ENCODE data around the gene POTEJ. TPM values are rescaled to one million over a fixed set of nuclear protein-coding genes. Genes with fewer than 3 reads are reported as not detected.
"Not testable (repeated sequence)": the region's sequence is repeated elsewhere in the genome, so short reads cannot be mapped to it uniquely, and the experiment has no call there.

POTEJ gene
- total RNA-seq, 1 donor from 2014 or later, result not detected

DNA sequence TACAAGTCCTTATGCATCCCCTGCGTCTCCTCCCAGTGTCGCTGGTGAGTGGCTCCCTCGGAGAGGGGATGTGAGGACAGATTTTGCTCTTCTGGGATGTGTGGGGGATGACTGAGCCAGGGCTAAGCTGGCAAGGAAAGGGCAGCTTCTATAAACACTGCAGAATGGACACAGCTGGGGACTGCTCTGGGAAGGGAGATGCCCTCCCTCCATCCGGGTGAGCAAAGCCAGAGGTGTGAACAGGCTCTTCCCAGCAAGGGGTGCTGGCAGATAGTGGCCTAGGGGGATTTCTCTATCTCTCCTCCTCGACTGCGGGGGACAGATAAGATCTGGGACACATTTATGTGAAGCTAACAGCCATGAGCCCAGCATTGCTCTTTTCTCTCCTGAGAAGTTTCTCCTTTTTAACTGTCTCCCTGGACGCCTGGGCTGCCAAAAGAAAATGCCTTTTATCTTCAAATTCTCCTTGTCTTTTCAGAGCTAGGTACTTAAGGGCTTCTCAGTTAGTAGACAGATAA is 20.3 kb upstream of the POTEJ start:
- not testable (repeated sequence) for H3K27me3 Mint-ChIP-seq (ENCODE audit: low read depth); DNase-seq (ENCODE audit: low read depth, low spot score)

GRCh38 chr2:130592791-130593414 is 18.3 kb upstream of the POTEJ start:
- not testable (repeated sequence) for DNase-seq (ENCODE audit: low read depth, low spot score); H3K9me3 Mint-ChIP-seq; H3K4me3 Mint-ChIP-seq; H3K27me3 Mint-ChIP-seq (ENCODE audit: low read depth); H3K27ac Mint-ChIP-seq (ENCODE audit: unreplicated experiment); H3K36me3 Mint-ChIP-seq (ENCODE audit: low read depth); H3K4me1 Mint-ChIP-seq

More for the DNA sequence above, 20.3 kb upstream of the POTEJ start:
- not testable (repeated sequence) for H3K9me3 Mint-ChIP-seq; H3K36me3 Mint-ChIP-seq (ENCODE audit: low read depth); H3K4me3 Mint-ChIP-seq; H3K27ac Mint-ChIP-seq (ENCODE audit: unreplicated experiment); H3K4me1 Mint-ChIP-seq

GRCh38 chr2:130594011-130594410 is 17.2 kb upstream of the POTEJ start:
- not testable (repeated sequence) for H3K36me3 Mint-ChIP-seq (ENCODE audit: low read depth); H3K27me3 Mint-ChIP-seq (ENCODE audit: low read depth); DNase-seq (ENCODE audit: low read depth, low spot score); H3K27ac Mint-ChIP-seq (ENCODE audit: unreplicated experiment); H3K4me3 Mint-ChIP-seq; H3K4me1 Mint-ChIP-seq; H3K9me3 Mint-ChIP-seq

DNA sequence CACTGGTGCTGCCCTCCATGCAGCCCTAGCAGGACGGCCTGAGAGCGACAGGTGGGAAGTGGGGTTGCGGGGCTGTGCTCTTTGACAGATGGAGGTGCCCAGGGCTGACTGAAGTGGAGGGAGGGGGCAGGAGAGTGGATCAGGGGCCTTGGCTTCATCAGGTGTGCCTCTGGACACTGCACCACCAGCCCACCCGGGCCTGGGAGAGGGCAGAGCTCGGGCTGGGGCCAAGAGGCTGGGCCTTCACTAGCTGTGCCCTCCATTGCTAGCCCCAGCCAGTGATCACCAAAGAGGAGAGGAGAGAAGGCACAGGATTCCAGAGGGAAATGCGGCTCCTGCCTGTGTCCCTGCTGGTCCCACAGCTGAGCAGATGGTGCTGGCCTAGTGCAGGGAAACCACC is 14.5 kb upstream of the POTEJ start:
- H3K27me3 Mint-ChIP-seq (ENCODE audit: low read depth); H3K27ac Mint-ChIP-seq (ENCODE audit: unreplicated experiment); H3K4me1 Mint-ChIP-seq; H3K9me3 Mint-ChIP-seq; DNase-seq (ENCODE audit: low read depth, low spot score); H3K36me3 Mint-ChIP-seq (ENCODE audit: low read depth); H3K4me3 Mint-ChIP-seq: not testable (repeated sequence)

DNA sequence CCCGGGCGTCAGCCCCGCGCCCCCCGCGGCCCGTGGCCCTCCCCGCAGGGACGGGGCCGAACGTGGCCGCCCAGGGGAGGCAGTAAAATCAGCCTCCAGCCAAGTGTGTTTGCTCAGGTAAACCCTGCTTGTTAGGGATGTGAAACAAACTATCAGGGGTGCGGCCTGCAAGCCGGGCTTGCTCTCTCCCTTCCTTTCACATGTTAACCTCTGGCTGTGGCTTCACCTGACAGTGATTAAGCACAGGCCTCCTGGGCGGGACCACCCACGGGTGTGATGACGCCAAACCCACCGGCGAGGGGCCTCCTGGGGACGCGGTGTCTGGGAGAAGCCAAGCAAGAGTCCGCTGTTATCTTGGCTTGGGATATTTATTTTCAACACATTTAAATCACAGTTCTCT is 13.2 kb upstream of the POTEJ start:
- H3K4me1 Mint-ChIP-seq; H3K27ac Mint-ChIP-seq (ENCODE audit: unreplicated experiment); DNase-seq (ENCODE audit: low read depth, low spot score); H3K27me3 Mint-ChIP-seq (ENCODE audit: low read depth); H3K4me3 Mint-ChIP-seq; H3K36me3 Mint-ChIP-seq (ENCODE audit: low read depth); H3K9me3 Mint-ChIP-seq: not testable (repeated sequence)

DNA sequence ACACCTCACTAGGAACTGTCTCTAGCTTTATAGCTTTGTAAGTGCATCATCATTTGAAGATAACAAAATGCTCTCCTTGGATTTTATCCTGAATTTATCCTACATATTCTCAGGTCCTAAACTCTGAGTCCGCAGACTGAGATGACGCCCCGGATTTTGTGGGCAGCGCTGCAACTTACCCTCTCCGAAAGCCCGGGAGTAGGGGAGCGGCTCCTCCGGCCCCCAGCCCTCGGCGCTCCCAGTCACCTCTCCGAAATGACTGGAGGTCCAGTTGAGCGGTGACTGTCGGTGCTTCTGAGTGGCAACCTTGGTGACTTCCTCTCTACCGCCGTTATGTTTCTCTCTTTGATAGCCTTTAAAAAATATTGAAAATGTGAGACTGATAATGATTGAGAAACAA is 12.8 kb upstream of the POTEJ start:
- H3K9me3 Mint-ChIP-seq; DNase-seq (ENCODE audit: low read depth, low spot score); H3K27me3 Mint-ChIP-seq (ENCODE audit: low read depth); H3K4me1 Mint-ChIP-seq; H3K36me3 Mint-ChIP-seq (ENCODE audit: low read depth); H3K4me3 Mint-ChIP-seq; H3K27ac Mint-ChIP-seq (ENCODE audit: unreplicated experiment): not testable (repeated sequence)

GRCh38 chr2:130599393-130599792 is 11.8 kb upstream of the POTEJ start, which contains the start of gene CFC1:
CFC1 (minus strand) TSS chr2:130599575; CDS start chr2:130599287, 288 bp downstream.
- not testable (repeated sequence) for DNase-seq (ENCODE audit: low read depth, low spot score); H3K4me3 Mint-ChIP-seq; H3K27me3 Mint-ChIP-seq (ENCODE audit: low read depth); H3K36me3 Mint-ChIP-seq (ENCODE audit: low read depth); H3K4me1 Mint-ChIP-seq; H3K27ac Mint-ChIP-seq (ENCODE audit: unreplicated experiment); H3K9me3 Mint-ChIP-seq

DNA sequence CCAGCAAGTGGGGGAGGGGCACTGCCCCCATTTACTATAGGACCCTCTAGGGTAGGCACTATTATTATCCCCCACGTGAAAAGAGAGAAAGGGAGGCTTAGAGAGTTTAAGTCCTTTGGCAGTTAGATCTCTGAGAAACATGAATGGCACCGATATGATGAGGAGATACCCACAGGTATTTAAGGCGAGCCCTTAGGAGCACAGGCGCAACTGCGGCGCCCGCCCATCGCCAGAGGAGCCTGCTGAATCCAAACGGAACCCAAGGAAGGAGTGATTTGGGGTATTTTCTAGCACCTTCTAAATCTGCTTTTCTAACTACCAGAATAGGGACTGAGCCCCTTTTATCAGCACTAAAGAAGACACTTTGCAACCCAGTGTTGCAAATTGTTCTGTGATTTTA is 11.3 kb upstream of the POTEJ start:
- not testable (repeated sequence) for H3K9me3 Mint-ChIP-seq; H3K4me3 Mint-ChIP-seq; H3K27ac Mint-ChIP-seq (ENCODE audit: unreplicated experiment); H3K27me3 Mint-ChIP-seq (ENCODE audit: low read depth); DNase-seq (ENCODE audit: low read depth, low spot score); H3K4me1 Mint-ChIP-seq; H3K36me3 Mint-ChIP-seq (ENCODE audit: low read depth)

GRCh38 chr2:130601648-130602302 is 9.5 kb upstream of the POTEJ start:
- not testable (repeated sequence) for H3K4me3 Mint-ChIP-seq; H3K27ac Mint-ChIP-seq (ENCODE audit: unreplicated experiment); H3K4me1 Mint-ChIP-seq; H3K36me3 Mint-ChIP-seq (ENCODE audit: low read depth); H3K27me3 Mint-ChIP-seq (ENCODE audit: low read depth); H3K9me3 Mint-ChIP-seq; DNase-seq (ENCODE audit: low read depth, low spot score)

GRCh38 chr2:130608276-130609001 is 2.8 kb upstream of the POTEJ start:
- not testable (repeated sequence) for H3K36me3 Mint-ChIP-seq (ENCODE audit: low read depth); H3K27me3 Mint-ChIP-seq (ENCODE audit: low read depth); H3K4me1 Mint-ChIP-seq; H3K27ac Mint-ChIP-seq (ENCODE audit: unreplicated experiment); H3K9me3 Mint-ChIP-seq; DNase-seq (ENCODE audit: low read depth, low spot score); H3K4me3 Mint-ChIP-seq

DNA sequence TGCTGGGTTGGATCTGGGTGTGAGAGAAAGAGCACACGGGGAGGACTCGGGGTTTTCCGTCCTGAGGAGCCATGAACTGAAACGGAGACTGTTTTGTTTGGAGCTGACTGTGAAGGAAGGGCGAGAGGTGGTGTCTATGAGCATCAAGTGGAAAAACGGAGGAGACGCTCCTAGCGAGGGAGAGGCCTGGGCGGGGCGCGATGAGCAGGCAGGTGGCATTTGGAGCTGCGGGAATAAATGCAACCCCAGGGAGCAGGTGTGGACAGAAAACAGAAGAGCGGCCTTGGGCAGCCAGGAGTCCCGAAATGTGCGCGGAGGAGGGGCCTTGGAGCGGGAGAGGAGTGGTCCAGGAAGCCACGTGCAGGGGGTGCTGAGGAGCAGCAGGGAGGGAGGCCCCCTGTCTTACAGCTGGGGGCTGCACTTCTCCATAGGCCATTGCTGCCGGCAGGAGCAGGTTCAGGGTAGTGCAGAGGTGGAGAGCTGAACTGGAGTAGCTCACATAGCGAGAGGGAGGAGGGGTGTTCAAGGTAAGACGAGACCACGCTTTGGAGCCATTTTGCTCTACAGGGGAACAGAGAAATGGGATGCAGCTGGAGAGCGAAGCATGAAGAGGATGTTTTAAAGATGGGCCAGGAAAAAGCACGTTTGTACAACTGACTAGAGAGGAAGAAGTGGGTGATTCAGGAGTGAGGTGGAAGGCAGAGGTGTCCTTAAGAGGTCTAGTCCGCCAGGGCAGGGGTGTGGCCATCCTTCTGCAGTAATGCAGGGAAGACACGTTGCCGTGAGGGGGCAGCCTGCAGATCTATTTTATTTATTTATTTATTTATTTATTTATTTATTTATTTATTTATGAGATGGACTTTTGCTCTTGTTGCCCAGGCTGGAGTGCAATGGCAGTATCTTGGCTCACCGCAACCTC is 2.0 kb upstream of the POTEJ start:
- not testable (repeated sequence) for H3K27me3 Mint-ChIP-seq (ENCODE audit: low read depth); H3K4me1 Mint-ChIP-seq; H3K36me3 Mint-ChIP-seq (ENCODE audit: low read depth); H3K9me3 Mint-ChIP-seq; H3K27ac Mint-ChIP-seq (ENCODE audit: unreplicated experiment); DNase-seq (ENCODE audit: low read depth, low spot score); H3K4me3 Mint-ChIP-seq

GRCh38 chr2:130610486-130610885 is 754 bp upstream of the POTEJ start:
- not testable (repeated sequence) for DNase-seq (ENCODE audit: low read depth, low spot score); H3K36me3 Mint-ChIP-seq (ENCODE audit: low read depth); H3K4me1 Mint-ChIP-seq; H3K27me3 Mint-ChIP-seq (ENCODE audit: low read depth); H3K27ac Mint-ChIP-seq (ENCODE audit: unreplicated experiment); H3K9me3 Mint-ChIP-seq; H3K4me3 Mint-ChIP-seq
